GM18505 (cell line): ENCODE data around the gene LIX1L.
A peak's percentile ranks its signal among the peaks of the same experiment; 100 is the strongest.

ENCODE experiments used
- ATAC-seq: cut with Tn5 transposase; IDR thresholded peaks from one replicate; pipeline ENCODE4 v1.9.1; 2021; ENCODE audit not compliant: unreplicated experiment
- POLR2A ChIP-seq: IDR thresholded peaks from 4 replicates; pipeline ENCODE4 v1.6.1; 2011; ENCODE audit warnings: borderline replicate concordance; ENCODE audit not compliant: insufficient read depth, insufficient read length; ENCODE audit errors: extremely low read depth

Gene LIX1L

DNA sequence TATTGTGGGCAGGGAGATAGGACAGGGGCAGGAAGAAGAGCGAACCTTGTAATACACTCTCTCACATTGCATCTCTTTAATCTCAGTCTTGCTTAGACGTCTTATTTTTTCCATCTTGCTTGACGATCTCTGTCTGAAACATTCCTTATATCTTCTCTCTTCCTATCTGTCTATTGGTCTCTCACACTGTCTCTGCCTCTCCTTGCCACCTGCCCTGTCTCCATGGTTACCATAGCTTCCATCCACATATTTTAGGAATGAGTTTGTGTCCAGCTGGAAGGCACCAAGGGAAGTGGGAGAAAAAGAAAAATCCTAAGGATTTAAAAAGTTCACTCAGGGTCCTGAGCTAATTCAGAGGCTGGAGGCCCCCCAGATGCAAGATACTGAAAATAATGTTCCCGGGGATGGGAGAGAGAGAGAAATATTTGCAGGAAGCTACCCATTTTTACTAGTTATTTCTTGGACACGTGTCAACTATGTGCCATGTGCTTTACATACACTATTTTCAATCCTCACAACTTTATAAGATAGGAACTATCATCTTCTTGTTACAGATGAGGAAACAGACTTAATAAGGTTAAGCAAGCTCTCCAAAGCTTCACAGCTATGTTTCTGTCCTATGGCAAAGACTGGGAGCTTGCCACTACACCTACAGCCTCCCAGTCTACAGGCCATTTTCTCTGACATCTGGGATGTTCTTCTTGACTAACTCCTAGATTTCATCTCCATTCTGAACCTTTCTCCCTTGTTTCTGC, 5.6 kb upstream of the LIX1L start:
- no peak for ATAC-seq
- TF ChIP-seq POLR2A, result no peak

DNA sequence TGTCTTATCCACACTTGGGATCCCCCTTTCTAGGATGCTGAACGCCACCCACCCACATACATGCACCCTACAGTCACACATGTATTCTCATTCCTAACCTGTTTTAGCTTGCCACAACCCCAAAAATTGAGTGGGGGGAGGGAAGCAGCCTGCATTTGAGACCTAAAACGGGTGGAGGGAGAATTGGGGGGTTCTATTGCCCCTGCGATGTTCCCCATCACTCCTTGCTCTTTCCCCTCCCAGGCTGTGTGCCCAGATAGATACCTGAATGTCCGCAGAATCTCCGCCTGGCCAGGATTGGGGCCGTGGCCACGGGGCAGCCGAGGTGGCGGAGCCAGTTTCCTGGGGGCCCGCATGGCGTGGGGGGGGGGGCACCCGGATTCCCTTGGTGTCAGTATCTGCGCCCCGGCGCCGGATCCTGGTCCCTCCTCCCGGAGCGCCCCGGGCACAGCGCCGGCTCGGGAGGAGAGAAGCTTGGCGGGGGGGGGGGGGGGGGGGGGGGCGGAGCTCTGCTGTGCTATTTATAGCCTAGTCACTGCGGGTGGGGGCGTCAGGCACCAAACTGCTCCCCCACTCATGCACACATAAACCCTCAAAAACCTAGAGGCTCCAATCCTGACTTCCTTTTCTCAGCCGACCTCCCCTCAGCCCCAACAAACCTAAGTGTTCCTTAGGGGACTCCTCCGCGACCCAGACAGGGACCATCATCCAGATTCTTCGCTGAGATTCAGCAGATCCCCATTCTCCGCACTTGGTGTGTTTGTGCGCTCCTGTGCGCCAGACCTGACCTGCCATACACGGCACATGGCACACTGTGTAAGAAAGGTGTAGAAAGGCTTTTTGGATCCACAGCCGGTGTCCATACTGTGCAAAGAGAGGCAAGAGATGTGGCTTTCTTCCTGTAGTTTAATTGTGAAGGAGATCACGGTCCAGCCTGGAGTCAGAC, 4.6 kb upstream of the LIX1L start:
- ATAC-seq, result no peak
- TF ChIP-seq POLR2A, result no peak

DNA sequence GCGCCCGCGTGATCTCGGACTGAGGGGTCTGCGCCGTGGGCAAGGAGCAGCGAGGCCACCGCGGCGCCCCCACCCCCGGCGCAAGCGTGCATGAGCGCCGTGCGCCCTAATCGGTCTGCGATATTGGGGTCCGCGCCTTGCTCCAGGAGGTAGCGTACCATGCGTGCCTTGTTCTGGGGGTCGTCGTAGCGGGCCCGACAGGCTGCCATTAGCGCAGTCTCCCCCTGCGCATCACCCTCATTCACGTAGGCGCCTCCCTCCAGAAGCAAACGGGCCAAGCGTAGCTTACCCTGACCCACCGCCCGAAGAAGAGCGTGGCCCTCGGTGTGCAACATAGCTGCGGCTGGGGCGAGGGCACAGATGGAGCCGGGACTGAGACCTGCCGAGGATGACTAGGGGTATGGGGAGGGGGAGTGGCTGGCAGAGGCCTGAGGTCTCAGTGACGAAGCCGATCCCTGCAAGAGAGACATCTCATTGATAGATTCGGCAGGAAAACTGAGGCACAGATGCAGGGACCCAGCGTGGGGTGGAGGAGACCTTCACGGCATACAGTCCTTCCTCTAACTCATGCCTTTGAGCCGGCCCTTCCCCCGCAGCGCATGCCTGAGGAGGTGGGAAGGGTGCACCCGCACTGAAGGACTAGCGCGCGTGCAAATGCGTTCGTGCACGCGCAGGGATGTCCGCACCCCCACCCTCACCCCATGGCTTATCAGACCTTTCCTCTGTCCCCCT, 3.8 kb upstream of the LIX1L start:
- TF ChIP-seq POLR2A, result no peak
- no peak for ATAC-seq

DNA sequence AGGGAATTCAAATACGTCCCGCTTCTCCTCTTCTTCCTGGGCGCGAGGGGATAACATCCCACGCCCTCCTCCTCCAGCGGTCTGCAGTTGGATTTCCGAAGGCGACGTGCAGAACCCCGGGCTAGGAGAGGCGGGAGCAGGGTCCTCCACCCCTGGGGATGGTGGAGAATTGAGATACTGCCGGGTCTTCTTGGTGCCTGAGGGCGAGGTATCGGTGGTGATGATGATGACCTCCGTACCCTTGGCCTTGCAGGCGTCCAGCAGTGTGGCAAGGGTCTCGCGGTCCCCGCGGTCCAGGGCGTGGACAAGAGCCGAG, 3.2 kb upstream of the LIX1L start:
- no peak for TF ChIP-seq POLR2A
- ATAC-seq, result no peak

DNA sequence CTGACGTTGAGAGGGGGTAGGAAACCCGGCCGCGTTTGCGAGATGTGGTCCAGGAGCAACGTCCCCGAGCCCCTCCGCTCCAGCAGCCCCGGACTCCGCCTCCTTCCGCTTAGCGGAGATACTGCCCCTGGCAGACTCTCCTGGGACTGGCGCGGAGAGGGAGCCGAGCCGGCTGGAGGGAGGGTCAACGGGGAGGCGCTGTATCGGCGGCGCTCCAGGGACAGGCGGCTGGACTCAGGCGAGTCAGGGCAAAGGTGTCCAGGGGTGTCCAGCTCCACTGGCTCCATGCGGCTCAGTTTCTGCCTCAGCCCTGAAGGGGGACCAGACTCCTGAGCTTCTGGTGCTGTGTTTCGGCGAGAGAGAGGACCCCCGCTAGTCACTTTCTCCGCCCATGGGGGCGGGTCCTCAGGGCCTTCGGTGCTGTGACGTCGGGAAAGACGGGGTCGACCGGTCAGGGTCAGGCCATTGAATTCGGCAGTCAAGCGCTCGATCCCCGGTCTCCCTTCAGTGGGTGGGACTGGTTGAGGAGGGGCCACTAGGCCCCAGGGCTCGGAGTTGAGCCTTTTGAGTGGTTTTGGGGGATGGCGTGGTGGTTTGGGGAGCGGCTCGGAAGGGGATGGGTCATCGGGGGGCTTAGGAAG, 2.8 kb upstream of the LIX1L start:
- no peak for ATAC-seq

DNA sequence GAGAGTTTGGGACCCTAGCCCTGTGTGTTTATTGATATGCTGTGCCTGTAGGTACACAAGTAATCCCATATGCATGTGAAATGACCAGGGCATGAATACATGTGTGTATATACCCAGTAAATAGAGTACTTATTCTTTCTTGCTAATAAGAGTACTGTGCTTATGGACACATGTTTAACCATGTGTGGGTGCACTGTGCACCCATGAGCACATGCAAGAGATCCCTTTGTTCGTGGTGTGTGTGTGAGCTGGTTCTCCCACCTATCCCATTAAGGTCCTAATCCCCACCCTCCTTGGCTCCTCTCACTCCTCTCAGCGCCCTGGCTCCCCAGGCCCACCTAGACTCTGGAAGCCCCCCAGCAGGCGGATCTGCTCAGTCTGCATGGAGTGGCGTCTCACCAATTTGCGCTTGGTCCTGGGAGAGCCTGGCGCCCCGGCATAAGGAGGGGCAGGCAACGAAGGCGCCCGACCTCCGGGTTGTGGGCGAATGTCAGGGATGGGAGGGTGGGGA, 2.2 kb upstream of the LIX1L start:
- TF ChIP-seq POLR2A, result no peak
- no peak for ATAC-seq

More for the DNA sequence above, 2.8 kb upstream of the LIX1L start:
- TF ChIP-seq POLR2A, result peak; percentile 34

DNA sequence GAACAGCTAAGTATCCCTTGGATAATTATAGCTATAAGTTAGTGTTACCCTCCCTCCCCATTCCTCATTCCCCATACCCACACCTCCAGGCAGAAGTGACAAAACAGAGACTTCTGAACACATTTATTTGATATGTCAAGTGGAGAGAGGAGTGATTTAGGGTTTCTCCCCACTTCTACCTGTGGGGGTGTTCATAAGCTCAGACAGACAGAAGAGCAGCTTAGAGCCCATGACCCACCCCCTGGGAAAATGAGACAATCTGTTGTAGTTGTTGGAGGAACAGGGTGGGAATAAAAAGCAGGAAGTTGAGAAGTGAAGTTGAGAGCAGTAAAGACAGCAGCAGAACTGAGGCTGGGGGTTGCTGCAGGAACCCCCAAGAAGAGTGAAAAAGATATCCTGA, 1.5 kb upstream of the LIX1L start:
- ATAC-seq, result no peak
- no peak for TF ChIP-seq POLR2A

DNA sequence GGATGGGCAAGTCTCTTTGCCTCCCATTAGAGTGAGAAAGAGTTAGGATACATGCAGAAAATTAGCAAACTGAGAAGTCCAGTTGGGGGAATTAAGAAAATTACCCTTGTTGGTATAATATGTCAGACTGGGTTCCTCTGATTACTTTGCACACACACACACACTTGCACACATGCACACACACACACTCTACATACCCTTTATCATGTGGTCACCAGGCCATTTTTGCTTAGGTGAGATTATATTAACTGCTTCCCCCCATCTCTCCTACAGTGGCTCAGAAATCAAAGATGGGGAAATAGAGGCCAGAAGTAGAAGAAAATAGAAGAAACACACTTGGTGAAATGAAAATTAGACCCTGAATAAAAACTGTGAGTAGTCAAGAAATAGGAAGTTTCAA, 917 bp upstream of the LIX1L start:
- no peak for TF ChIP-seq POLR2A
- ATAC-seq, result no peak

DNA sequence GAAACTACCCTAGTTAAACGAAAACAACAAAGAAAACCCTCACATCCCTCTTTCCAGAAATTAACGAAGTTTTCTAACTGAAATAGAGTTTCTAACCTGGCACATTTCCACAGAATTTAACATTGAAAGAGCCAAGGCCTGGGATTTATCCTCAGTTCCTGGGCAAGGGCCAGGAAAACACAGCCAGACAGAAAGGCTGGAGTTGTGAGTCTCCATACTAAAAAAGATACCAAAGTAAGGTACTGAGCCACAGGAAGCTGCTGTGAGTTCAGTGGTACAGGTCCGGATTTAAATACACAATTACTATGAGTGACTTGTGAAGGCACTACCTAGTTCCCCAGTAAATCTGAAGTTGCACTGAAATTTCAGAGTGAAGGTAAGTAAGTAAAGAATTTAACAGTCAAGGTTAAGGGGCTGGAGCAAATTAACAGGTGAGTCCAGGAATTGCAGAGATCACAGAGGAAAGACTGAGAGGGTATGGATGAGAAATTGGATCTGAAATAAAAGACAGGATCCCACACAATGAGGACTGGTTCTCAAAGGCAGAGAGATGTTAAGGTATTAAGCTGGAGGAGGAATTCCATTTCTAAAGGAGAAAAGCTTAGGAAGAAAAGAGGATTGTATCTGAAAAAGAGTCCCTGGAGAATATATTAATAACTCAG, 905 bp downstream of the LIX1L start:
- no peak for ATAC-seq
- no peak for TF ChIP-seq POLR2A

DNA sequence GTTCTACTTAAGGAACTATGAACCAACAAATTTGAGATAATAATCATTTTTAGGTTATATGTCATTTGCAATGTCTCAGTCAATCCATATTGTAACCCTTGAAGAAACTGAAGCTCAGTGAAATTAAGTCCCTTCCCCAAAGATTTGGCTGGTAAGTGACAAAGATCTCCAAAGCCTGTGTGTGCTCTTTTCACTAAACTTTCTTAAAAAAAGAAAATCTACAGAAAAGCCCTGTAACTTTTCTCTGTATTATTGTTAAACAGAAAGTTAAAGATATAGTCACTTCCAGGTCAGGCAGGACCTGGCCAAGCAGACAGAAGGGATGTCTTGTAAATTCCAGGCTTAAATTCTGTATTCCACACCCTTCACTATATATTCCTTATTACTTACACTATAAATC, 1.5 kb downstream of the LIX1L start:
- ATAC-seq, result no peak
- TF ChIP-seq POLR2A, result no peak

DNA sequence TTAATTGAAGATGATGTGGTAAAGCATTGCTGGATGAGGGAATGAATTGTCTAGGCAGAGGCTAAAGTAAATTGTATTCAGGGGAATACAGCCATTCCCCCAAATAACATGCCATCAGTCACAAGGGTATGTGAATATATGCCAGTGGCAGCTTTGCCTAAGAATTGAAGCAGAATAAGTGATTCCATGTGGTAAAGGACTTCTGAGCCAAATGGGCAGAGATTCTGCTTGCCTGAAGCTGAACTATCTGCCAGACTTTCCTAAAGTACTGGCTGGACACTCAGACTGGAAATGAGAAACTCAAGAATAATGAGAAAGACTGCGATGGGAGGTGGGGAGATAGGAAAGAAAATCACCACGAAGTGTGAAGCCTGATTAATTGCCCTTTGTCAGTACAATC, 2.4 kb downstream of the LIX1L start:
- TF ChIP-seq POLR2A, result no peak

DNA sequence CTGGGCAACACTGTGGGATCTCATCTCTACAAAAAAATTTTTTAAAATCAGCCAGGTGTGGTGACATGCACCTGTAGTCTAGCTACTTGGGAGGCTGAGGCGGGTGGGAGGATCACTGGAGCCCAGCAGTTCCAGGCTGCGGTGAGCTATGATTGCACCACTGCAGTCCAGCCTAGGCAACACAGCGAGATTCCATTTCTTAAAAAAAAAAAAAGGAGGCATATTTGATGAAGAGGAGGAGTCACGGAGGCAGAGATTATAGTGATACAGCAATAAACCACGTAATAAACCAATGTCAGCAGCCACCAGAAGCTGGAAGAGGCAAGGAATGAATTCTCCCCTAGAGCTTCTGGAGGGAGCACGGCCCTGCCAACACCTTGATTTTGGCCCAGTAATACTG, 4.0 kb downstream of the LIX1L start:
- no peak for ATAC-seq
- TF ChIP-seq POLR2A, result no peak

More for the DNA sequence above, 2.4 kb downstream of the LIX1L start:
- no peak for ATAC-seq

DNA sequence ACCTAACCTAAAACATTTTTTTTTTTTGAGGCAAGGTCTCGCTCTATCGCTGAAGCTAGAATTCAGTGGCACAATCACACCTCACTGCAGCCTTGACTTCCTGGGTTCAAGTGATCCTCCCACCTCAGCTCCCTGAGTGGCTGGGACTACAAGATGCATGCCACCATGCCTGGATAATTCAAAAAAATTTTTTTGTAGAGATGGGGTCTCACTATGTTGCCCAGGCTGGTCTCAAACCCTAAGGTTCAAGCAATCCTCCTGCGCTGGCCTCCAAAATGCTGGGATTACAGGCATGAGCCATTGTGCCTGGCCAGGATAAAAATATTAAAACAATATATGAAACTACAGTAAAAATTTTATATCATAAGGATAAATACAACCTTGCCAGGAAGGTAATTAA, 4.9 kb downstream of the LIX1L start:
- no peak for ATAC-seq
- TF ChIP-seq POLR2A, result no peak

DNA sequence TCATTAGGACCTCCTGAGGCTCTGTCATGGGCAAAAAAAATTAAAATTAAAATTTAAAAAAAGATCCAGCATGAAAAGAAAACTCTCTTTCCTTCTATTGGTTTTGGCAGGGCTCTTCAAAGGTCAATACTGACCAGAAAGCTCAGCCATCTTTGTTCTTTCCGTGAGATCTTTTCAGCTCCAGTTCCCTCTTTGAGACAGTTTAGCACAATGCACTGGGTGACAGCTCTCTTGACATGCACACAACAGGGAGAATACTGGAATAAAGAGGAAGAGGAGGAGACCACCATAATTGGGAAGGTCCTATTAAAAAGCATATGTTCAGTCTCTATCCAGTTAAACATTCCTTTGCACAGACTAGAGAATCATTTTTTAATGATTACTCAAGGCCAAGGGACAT, 6.3 kb downstream of the LIX1L start:
- no peak for ATAC-seq
- TF ChIP-seq POLR2A, result no peak
